CD4-positive, alpha-beta T cell treated with Interleukin-21 for 1 hour (primary cell): ENCODE measurements around the gene LSAMP.
"Not testable (repeated sequence)": the region's sequence is repeated elsewhere in the genome, so short reads cannot be mapped to it uniquely, and the experiment has no call there.

Experiments
- DNase-seq: peaks from one replicate; pipeline ENCODE4 v3.0.0-alpha.2; 2020

Gene LSAMP

GRCh38 chr3:115861166-115861733, 584.0 kb downstream of the LSAMP start:
- no peak for DNase-seq

- DNase-seq = no peak
Measured at GRCh38 chr3:115860766-115861165, 584.5 kb downstream of the LSAMP start.

GRCh38 chr3:115859002-115859807, 586.1 kb downstream of the LSAMP start:
- no peak for DNase-seq

- no peak for DNase-seq
Measured at GRCh38 chr3:115857518-115858136, 587.7 kb downstream of the LSAMP start.

- no peak for DNase-seq
Measured at GRCh38 chr3:115855911-115856310, 589.4 kb downstream of the LSAMP start.

- no peak for DNase-seq
Measured at GRCh38 chr3:115853104-115853503, 592.2 kb downstream of the LSAMP start.

- no peak for DNase-seq
Measured at GRCh38 chr3:115852278-115852677, 593.0 kb downstream of the LSAMP start.

- no peak for DNase-seq
Measured at GRCh38 chr3:115851571-115851970, 593.7 kb downstream of the LSAMP start.

- DNase-seq = no peak
Measured at GRCh38 chr3:115848641-115849040, 596.6 kb downstream of the LSAMP start.

- no peak for DNase-seq
Measured at GRCh38 chr3:115845986-115846385, 599.3 kb downstream of the LSAMP start.

- not testable (repeated sequence) for DNase-seq
Measured at GRCh38 chr3:115844729-115845128, 600.6 kb downstream of the LSAMP start.

- DNase-seq = no peak
Measured at GRCh38 chr3:115843206-115843605, 602.1 kb downstream of the LSAMP start.

- no peak for DNase-seq
Measured at GRCh38 chr3:115839246-115839645, 606.0 kb downstream of the LSAMP start.

- no peak for DNase-seq
Measured at GRCh38 chr3:115838786-115839185, 606.5 kb downstream of the LSAMP start.

- no peak for DNase-seq
Measured at GRCh38 chr3:115836944-115837343, 608.3 kb downstream of the LSAMP start.

- DNase-seq = no peak
Measured at GRCh38 chr3:115835946-115836345, 609.3 kb downstream of the LSAMP start.

GRCh38 chr3:115834068-115834467, 611.2 kb downstream of the LSAMP start:
- no peak for DNase-seq

GRCh38 chr3:115833074-115833473, 612.2 kb downstream of the LSAMP start:
- DNase-seq = no peak

- no peak for DNase-seq
Measured at GRCh38 chr3:115832265-115832664, 613.0 kb downstream of the LSAMP start.

- no peak for DNase-seq
Measured at GRCh38 chr3:115831864-115832263, 613.4 kb downstream of the LSAMP start.

- DNase-seq = no peak
Measured at GRCh38 chr3:115830764-115831395, 614.4 kb downstream of the LSAMP start.

GRCh38 chr3:115828401-115828800, 616.9 kb downstream of the LSAMP start:
- no peak for DNase-seq

- DNase-seq = no peak
Measured at GRCh38 chr3:115827495-115827894, 617.8 kb downstream of the LSAMP start.

GRCh38 chr3:115825046-115825445, 620.2 kb downstream of the LSAMP start:
- no peak for DNase-seq
